GM12878 (cell line): ENCODE results near the gene PPWD1.

Experiments
- ATF2 ChIP-seq: IDR thresholded peaks from 2 replicates; pipeline ENCODE4 v1.6.1; 2012; ENCODE audit warnings: low read length, inconsistent platforms
- BHLHE40 ChIP-seq, 2 experiments: fragments of 450-650 bp in 1 of 2; IDR thresholded peaks; 2 replicates each; pipeline ENCODE4 v1.6.1; 2011 to 2017; ENCODE audit warnings: low read depth in 2 of 2, borderline replicate concordance in 1 of 2, improper control_type of control experiment in 1 of 2, low read length in 1 of 2, mild to moderate bottlenecking in 1 of 2
- EGR1 ChIP-seq, 2 experiments: IDR thresholded peaks; 1 replicate in 1 of 2; 2 replicates in 1 of 2; pipeline ENCODE4 v1.6.1; 2011 to 2012; ENCODE audit warnings: low read depth in 2 of 2, low read length in 2 of 2, borderline replicate concordance in 1 of 2, mild to moderate bottlenecking in 1 of 2, moderate library complexity in 1 of 2
- EP300 ChIP-seq, 2 experiments: fragments of 150-350 bp in 1 of 2; IDR thresholded peaks; 2 replicates each; pipeline ENCODE4 v1.6.1; 2011 to 2012; ENCODE audit warnings: low read depth in 2 of 2, low read length in 2 of 2, borderline replicate concordance in 1 of 2, improper control_type of control experiment in 1 of 2, inconsistent platforms in 1 of 2; ENCODE audit not compliant: control insufficient read depth in 1 of 2
- HDAC6 ChIP-seq: fragments of 200-600 bp; sonication (generic); IDR thresholded peaks from one replicate; pipeline ENCODE4 v1.8.0; 2017; ENCODE audit warnings: antibody characterized with exemption; ENCODE audit not compliant: unreplicated experiment
- RAD21 ChIP-seq: IDR thresholded peaks from 2 replicates; pipeline ENCODE4 v1.6.1; 2011; ENCODE audit warnings: mild to moderate bottlenecking, low read depth, low read length, moderate library complexity; ENCODE audit not compliant: insufficient read depth
- RELA ChIP-seq: fragments of 450-650 bp; IDR thresholded peaks from 2 replicates; pipeline ENCODE4 v1.8.0; 2014; ENCODE audit warnings: borderline replicate concordance; ENCODE audit not compliant: partially characterized antibody
- SIN3A ChIP-seq: IDR thresholded peaks from 2 replicates; pipeline ENCODE4 v1.6.1; 2012; ENCODE audit warnings: low read depth, low read length, improper control_type of control experiment
- STAT1 ChIP-seq: fragments of 450-650 bp; conservative IDR thresholded peaks from 2 replicates; pipeline ENCODE4 v1.6.1; 2014; ENCODE audit warnings: antibody characterized with exemption, mild to moderate bottlenecking
- TAF1 ChIP-seq: IDR thresholded peaks from 2 replicates; pipeline ENCODE4 v1.6.1; 2011; ENCODE audit warnings: mild to moderate bottlenecking, low read depth, low read length, borderline replicate concordance
- TCF7 ChIP-seq: IDR thresholded peaks from 2 replicates; pipeline ENCODE4 v1.6.1; 2014; ENCODE audit warnings: antibody characterized with exemption, borderline replicate concordance
- YBX1 ChIP-seq: fragments of 450-650 bp; IDR thresholded peaks from 2 replicates; pipeline ENCODE4 v1.6.1; 2016; ENCODE audit warnings: antibody characterized with exemption
- YY1 ChIP-seq: IDR thresholded peaks from 2 replicates; pipeline ENCODE4 v1.6.1; 2011; ENCODE audit warnings: low read depth, mild to moderate bottlenecking, low read length
- ZNF207 ChIP-seq: fragments of 450-650 bp; IDR thresholded peaks from 2 replicates; pipeline ENCODE4 v1.6.1; 2014; ENCODE audit warnings: antibody characterized with exemption, mild to moderate bottlenecking, borderline replicate concordance

GRCh38 chr5:65620021-65620420, 56.9 kb downstream of the PPWD1 start:
- no peak for TF ChIP-seq EGR1 (IDR thresholded peaks at IDR 0.05; ENCODE audit: borderline replicate concordance in 1 of 2, low read depth in 2 of 2, low read length in 2 of 2)
- no peak for TF ChIP-seq YBX1
- no peak for TF ChIP-seq HDAC6
- TF ChIP-seq RELA, result no peak
- no peak for TF ChIP-seq RAD21
- no peak for TF ChIP-seq SIN3A
- TF ChIP-seq ATF2, result no peak
- no peak for TF ChIP-seq EP300 (IDR thresholded peaks at IDR 0.05; ENCODE audit: borderline replicate concordance in 1 of 2, control insufficient read depth in 1 of 2, low read depth in 2 of 2, low read length in 2 of 2)
- no peak for TF ChIP-seq STAT1
- TF ChIP-seq BHLHE40 (IDR thresholded peaks at IDR 0.05; ENCODE audit: borderline replicate concordance in 1 of 2, low read depth in 2 of 2, low read length in 1 of 2), result no peak
- TF ChIP-seq ZNF207, result no peak
- TF ChIP-seq TAF1, result no peak
- no peak for TF ChIP-seq TCF7
- no peak for TF ChIP-seq YY1
